SK-N-SH treated with all-trans-retinoic acid at 6 μM for 48 hours (cell line): ENCODE measurements around the gene HS3ST5.

Source experiments
- ATAC-seq: fragments of 200-7000 bp; cut with Tn5 transposase; 3 replicates; pipeline ENCODE4 v1.9.1; 2020; ENCODE audit warnings: mild to moderate bottlenecking, moderate library complexity
- ARNTL ChIP-seq: fragments of 450-650 bp; formaldehyde crosslinking; IDR thresholded peaks from 2 replicates; pipeline ENCODE4 v1.5.0; 2020; ENCODE audit warnings: low read depth, mild to moderate bottlenecking, moderate library complexity, borderline replicate concordance
- BACH2 ChIP-seq: fragments of 250-450 bp; sonication (Bioruptor Pico); IDR thresholded peaks from 2 replicates; pipeline ENCODE4 v1.9.0; 2021; ENCODE audit warnings: mild to moderate bottlenecking, borderline replicate concordance
- CSDC2 ChIP-seq: fragments of 250-450 bp; sonication (Bioruptor Pico); IDR thresholded peaks from 2 replicates; pipeline ENCODE4 v1.5.0; 2020; ENCODE audit warnings: mild to moderate bottlenecking, moderate library complexity
- ESRRG ChIP-seq: fragments of 250-450 bp; sonication (Bioruptor Pico); IDR thresholded peaks from 2 replicates; pipeline ENCODE4 v1.6.1; 2021; ENCODE audit warnings: mild to moderate bottlenecking
- GLIS3 ChIP-seq: fragments of 250-450 bp; sonication (Bioruptor Pico); IDR thresholded peaks from 2 replicates; pipeline ENCODE4 v1.5.0; 2020; ENCODE audit warnings: mild to moderate bottlenecking, moderate library complexity
- ISL1 ChIP-seq: fragments of 250-450 bp; sonication (Bioruptor Pico); IDR thresholded peaks from 2 replicates; pipeline ENCODE4 v2.1.2; 2022; ENCODE audit warnings: mild to moderate bottlenecking, moderate library complexity
- OSR1 ChIP-seq: fragments of 250-450 bp; sonication (Bioruptor Pico); IDR thresholded peaks from 2 replicates; pipeline ENCODE4 v1.8.0; 2022; ENCODE audit warnings: moderate library complexity, mild to moderate bottlenecking, inconsistent platforms
- PPARA ChIP-seq: fragments of 250-450 bp; sonication (Bioruptor Pico); IDR thresholded peaks from 2 replicates; pipeline ENCODE4 v1.5.0; 2020; ENCODE audit warnings: mild to moderate bottlenecking, borderline replicate concordance
- SNAI2 ChIP-seq: fragments of 250-450 bp; sonication (Bioruptor Pico); IDR thresholded peaks from 2 replicates; pipeline ENCODE4 v1.5.0; 2020; ENCODE audit warnings: mild to moderate bottlenecking, moderate library complexity
- TCF4 ChIP-seq: fragments of 250-450 bp; sonication (Bioruptor Pico); IDR thresholded peaks from 2 replicates; pipeline ENCODE4 v1.8.0; 2021; ENCODE audit warnings: mild to moderate bottlenecking, moderate library complexity, borderline replicate concordance
- TOX ChIP-seq: fragments of 250-450 bp; sonication (Bioruptor Pico); IDR thresholded peaks from 2 replicates; pipeline ENCODE4 v1.8.0; 2021; ENCODE audit warnings: mild to moderate bottlenecking, moderate library complexity, borderline replicate concordance
- ZFP3 ChIP-seq: fragments of 250-450 bp; sonication (Bioruptor Pico); IDR thresholded peaks from 2 replicates; pipeline ENCODE4 v1.5.0; 2020; ENCODE audit warnings: mild to moderate bottlenecking, moderate library complexity
- ZNF565 ChIP-seq: fragments of 450-650 bp; formaldehyde crosslinking; conservative IDR thresholded peaks from 2 replicates; pipeline ENCODE4 v1.5.0; 2020; ENCODE audit warnings: low read depth, mild to moderate bottlenecking, moderate library complexity
- ZNF70 ChIP-seq: fragments of 450-650 bp; formaldehyde crosslinking; IDR thresholded peaks from 2 replicates; pipeline ENCODE4 v1.5.0; 2020; ENCODE audit warnings: mild to moderate bottlenecking, moderate library complexity
- ZNF8 ChIP-seq: fragments of 450-650 bp; formaldehyde crosslinking; IDR thresholded peaks from 2 replicates; pipeline ENCODE4 v1.5.0; 2020; ENCODE audit warnings: mild to moderate bottlenecking, moderate library complexity
- TF ChIP-seq, protein P1 (sequence below): fragments of 250-450 bp; sonication (Bioruptor Pico); IDR thresholded peaks from 2 replicates; pipeline ENCODE4 v1.5.0; 2020; ENCODE audit warnings: mild to moderate bottlenecking, moderate library complexity
- TF ChIP-seq, protein P2 (sequence below): fragments of 250-450 bp; sonication (Bioruptor Pico); IDR thresholded peaks from 2 replicates; pipeline ENCODE4 v1.5.1; 2020; ENCODE audit warnings: low read depth, mild to moderate bottlenecking, moderate library complexity
- TF ChIP-seq, protein P3 (sequence below): fragments of 250-450 bp; sonication (Bioruptor Pico); IDR thresholded peaks from 2 replicates; pipeline ENCODE4 v1.8.0; 2021; ENCODE audit warnings: low read depth, mild to moderate bottlenecking, moderate library complexity, borderline replicate concordance
- TF ChIP-seq, protein P4 (sequence below): fragments of 250-450 bp; sonication (Bioruptor Pico); IDR thresholded peaks from 2 replicates; pipeline ENCODE4 v1.8.0; 2020; ENCODE audit warnings: mild to moderate bottlenecking, moderate library complexity, borderline replicate concordance

The HS3ST5 gene

DNA sequence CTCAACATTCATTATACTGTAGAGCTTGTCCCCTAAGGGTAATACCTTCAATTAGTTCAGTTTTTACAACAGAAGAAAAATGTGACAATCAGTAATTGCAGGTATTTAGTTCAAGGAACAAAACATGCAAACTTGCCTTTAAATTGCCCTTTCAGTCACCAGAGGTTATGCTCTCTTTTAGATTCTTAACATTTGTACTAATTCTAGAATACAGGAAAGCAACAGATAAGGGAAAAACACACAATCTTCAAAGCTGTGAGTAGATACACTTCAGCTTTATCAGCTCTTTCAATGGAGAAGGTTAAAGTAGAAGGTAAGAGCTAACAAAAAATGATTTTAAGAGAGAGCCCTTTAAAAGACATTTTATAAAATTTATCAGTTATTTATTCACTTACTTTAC, 173.1 kb downstream of the HS3ST5 start:
- ATAC-seq: no peak
- no peak for TF ChIP-seq TOX (CRISPR knock-in tag)
- TF ChIP-seq, protein P1, sequence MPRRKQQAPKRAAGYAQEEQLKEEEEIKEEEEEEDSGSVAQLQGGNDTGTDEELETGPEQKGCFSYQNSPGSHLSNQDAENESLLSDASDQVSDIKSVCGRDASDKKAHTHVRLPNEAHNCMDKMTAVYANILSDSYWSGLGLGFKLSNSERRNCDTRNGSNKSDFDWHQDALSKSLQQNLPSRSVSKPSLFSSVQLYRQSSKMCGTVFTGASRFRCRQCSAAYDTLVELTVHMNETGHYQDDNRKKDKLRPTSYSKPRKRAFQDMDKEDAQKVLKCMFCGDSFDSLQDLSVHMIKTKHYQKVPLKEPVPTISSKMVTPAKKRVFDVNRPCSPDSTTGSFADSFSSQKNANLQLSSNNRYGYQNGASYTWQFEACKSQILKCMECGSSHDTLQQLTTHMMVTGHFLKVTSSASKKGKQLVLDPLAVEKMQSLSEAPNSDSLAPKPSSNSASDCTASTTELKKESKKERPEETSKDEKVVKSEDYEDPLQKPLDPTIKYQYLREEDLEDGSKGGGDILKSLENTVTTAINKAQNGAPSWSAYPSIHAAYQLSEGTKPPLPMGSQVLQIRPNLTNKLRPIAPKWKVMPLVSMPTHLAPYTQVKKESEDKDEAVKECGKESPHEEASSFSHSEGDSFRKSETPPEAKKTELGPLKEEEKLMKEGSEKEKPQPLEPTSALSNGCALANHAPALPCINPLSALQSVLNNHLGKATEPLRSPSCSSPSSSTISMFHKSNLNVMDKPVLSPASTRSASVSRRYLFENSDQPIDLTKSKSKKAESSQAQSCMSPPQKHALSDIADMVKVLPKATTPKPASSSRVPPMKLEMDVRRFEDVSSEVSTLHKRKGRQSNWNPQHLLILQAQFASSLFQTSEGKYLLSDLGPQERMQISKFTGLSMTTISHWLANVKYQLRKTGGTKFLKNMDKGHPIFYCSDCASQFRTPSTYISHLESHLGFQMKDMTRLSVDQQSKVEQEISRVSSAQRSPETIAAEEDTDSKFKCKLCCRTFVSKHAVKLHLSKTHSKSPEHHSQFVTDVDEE (CRISPR knock-in tag): no peak
- TF ChIP-seq ESRRG: no peak
- TF ChIP-seq ZFP3 (CRISPR knock-in tag): no peak
- no peak for TF ChIP-seq ZNF8
- TF ChIP-seq PPARA (CRISPR knock-in tag): no peak
- TF ChIP-seq OSR1: no peak
- no peak for TF ChIP-seq ZNF565
- TF ChIP-seq TCF4 (CRISPR knock-in tag): no peak
- TF ChIP-seq, all 23 proteins: peak for 0

DNA sequence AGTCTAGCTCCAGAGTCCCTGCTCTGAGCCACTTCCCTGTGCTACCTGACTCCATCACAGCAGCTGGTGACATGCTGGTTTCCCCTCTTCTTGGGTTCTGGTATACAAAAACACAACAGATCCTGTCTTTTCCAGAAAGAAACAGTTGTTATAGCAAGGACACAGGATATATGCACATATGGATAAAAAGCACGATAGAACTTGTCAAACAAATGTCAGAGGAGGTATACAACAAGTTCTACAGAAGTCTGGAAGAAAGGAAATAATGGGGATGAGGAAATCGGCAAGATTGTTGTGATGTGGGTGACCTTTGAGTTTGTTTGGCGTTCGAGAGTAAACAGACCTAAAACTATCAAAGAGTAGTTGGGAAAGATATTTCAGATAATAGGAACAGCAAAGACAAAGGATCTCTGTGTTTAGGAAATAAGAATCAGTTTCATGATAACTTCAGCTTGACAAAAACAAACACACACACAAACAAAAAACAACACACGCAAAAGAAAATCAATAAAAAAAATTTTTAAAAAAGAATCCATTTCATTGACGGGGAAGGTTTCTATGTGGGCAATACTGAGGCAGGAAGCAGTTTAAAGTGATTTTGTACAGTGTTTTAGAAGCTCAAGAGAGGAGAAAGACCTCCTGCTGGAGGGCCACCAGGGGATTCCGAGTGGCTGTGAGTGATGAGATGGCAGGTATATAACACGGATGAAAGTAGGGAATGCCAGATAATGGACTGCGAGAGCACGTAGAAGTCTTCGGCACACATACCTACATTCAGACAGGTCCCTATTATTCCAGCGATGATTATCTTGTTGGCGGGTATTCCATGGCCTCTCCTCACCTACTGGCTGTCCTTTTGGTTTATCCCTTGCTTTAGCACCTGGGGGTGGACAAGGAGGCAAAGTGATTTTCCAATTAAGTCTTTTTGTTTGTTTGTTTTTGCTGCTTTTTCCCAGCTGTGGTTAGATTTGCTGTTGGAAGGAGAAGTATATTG, 174.9 kb downstream of the HS3ST5 start:
- TF ChIP-seq ZNF8 (no peak), ZNF565 (no peak), TCF4 (CRISPR knock-in tag) (no peak), SNAI2 (CRISPR knock-in tag) (no peak), GLIS3 (CRISPR knock-in tag) (no peak), ISL1 (CRISPR knock-in tag) (no peak), ARNTL (no peak)
- TF ChIP-seq, protein P2, sequence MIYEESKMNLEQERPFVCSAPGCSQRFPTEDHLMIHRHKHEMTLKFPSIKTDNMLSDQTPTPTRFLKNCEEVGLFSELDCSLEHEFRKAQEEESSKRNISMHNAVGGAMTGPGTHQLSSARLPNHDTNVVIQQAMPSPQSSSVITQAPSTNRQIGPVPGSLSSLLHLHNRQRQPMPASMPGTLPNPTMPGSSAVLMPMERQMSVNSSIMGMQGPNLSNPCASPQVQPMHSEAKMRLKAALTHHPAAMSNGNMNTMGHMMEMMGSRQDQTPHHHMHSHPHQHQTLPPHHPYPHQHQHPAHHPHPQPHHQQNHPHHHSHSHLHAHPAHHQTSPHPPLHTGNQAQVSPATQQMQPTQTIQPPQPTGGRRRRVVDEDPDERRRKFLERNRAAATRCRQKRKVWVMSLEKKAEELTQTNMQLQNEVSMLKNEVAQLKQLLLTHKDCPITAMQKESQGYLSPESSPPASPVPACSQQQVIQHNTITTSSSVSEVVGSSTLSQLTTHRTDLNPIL: no peak
- TF ChIP-seq, all 23 proteins: peak for 0
- no peak for ATAC-seq

DNA sequence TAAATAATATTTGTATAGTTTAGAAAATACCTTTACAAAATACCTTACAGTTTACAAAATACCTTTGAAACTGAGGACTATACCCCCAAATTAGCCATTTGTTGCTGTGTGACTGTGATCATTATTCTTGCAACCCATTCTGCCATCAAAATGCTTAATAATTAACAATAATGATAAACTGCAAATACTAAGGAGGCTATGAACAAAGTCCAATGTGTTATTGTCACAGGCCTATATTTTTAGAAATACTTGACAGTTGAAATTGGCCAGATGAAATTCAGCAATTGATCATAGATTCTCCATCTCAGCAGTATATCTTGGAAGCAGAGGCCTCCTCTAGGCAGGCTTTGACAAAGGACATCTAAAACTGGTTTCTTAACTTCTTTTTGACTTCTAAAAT, 178.6 kb downstream of the HS3ST5 start:
- no peak for ATAC-seq
- TF ChIP-seq, protein P3, sequence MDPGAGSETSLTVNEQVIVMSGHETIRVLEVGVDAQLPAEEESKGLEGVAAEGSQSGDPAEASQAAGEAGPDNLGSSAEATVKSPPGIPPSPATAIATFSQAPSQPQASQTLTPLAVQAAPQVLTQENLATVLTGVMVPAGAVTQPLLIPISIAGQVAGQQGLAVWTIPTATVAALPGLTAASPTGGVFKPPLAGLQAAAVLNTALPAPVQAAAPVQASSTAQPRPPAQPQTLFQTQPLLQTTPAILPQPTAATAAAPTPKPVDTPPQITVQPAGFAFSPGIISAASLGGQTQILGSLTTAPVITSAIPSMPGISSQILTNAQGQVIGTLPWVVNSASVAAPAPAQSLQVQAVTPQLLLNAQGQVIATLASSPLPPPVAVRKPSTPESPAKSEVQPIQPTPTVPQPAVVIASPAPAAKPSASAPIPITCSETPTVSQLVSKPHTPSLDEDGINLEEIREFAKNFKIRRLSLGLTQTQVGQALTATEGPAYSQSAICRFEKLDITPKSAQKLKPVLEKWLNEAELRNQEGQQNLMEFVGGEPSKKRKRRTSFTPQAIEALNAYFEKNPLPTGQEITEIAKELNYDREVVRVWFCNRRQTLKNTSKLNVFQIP (CRISPR knock-in tag): no peak
- TF ChIP-seq ZFP3 (CRISPR knock-in tag) (no peak), ZNF565 (no peak), ZNF70 (CRISPR knock-in tag) (no peak), GLIS3 (CRISPR knock-in tag) (no peak), PPARA (CRISPR knock-in tag) (no peak), ESRRG (no peak)
- TF ChIP-seq, protein P1 (CRISPR knock-in tag): no peak
- TF ChIP-seq, all 23 proteins: peak for 0

DNA sequence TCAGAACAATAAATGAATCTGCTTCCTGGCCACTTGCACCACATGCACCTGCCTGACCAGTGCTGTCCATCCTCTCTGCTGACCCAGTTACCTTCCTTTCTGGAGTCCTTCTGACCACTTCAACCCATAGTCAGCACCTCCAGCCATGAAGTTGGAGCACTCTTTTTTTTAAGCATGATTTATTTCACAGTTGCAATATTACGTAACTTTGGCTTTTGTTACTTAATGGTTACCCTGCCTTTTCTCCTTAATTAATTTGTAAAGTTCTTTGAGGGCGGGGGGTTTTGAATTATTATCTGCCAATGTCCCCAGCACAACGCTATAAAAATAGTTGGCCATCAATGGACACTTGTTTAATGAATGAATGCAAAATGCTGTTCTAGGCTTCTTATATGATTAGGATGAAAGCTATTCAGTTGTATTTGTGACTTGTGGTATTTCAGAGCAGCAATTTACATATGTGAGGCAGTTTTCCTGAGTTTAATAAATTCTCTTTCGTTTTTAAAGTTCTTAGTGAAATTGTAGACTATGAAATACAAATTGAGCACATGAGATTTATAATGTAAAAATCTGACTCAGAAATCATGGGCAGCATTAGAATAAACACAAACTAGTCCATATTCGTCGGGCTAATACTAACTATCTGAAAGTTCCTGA, 180.0 kb downstream of the HS3ST5 start:
- no peak for ATAC-seq
- TF ChIP-seq CSDC2 (CRISPR knock-in tag) (no peak), TCF4 (CRISPR knock-in tag) (no peak), OSR1 (no peak), ZNF8 (no peak), SNAI2 (CRISPR knock-in tag) (no peak), BACH2 (CRISPR knock-in tag) (no peak), TOX (CRISPR knock-in tag) (no peak)
- TF ChIP-seq, protein P4, sequence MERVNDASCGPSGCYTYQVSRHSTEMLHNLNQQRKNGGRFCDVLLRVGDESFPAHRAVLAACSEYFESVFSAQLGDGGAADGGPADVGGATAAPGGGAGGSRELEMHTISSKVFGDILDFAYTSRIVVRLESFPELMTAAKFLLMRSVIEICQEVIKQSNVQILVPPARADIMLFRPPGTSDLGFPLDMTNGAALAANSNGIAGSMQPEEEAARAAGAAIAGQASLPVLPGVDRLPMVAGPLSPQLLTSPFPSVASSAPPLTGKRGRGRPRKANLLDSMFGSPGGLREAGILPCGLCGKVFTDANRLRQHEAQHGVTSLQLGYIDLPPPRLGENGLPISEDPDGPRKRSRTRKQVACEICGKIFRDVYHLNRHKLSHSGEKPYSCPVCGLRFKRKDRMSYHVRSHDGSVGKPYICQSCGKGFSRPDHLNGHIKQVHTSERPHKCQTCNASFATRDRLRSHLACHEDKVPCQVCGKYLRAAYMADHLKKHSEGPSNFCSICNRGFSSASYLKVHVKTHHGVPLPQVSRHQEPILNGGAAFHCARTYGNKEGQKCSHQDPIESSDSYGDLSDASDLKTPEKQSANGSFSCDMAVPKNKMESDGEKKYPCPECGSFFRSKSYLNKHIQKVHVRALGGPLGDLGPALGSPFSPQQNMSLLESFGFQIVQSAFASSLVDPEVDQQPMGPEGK (CRISPR knock-in tag): no peak
- TF ChIP-seq, protein P2: no peak
- TF ChIP-seq, all 23 proteins: peak for 0
